GM23338 (cell line): ENCODE data around the gene SGMS2. TPM values are rescaled to one million over a fixed set of nuclear protein-coding genes. Genes with fewer than 3 reads are reported as not detected.

Experiments
- ATAC-seq: fragments of 200-7000 bp; cut with Tn5 transposase; 3 replicates; pipeline ENCODE4 v1.9.1; 2020
- DNase-seq: peaks from one replicate; pipeline ENCODE4 v3.0.0-alpha.2; 2015; ENCODE audit warnings: low spot score
- H2AFZ ChIP-seq: fragments of 200-600 bp; sonication (generic); 2 replicates; pipeline ENCODE4 v1.8.0; 2016; ENCODE audit warnings: antibody characterized with exemption, mild to moderate bottlenecking, moderate library complexity
- H3F3A ChIP-seq: fragments of 200-600 bp; sonication (generic); replicated peaks from 2 replicates; pipeline ENCODE4 v1.8.0; 2017; ENCODE audit warnings: antibody characterized with exemption, mixed run types, low read depth
- H3K27ac ChIP-seq: fragments of 200-600 bp; sonication (generic); 2 replicates; pipeline ENCODE4 v1.6.1; 2016; ENCODE audit warnings: low read depth
- H3K27me3 ChIP-seq: fragments of 200-600 bp; sonication (generic); 2 replicates; pipeline ENCODE4 v1.8.0; 2016; ENCODE audit warnings: mild to moderate bottlenecking, mixed run types, moderate library complexity; ENCODE audit not compliant: insufficient read depth
- H3K36me3 ChIP-seq: fragments of 200-600 bp; sonication (generic); 2 replicates; pipeline ENCODE4 v1.8.0; 2016; ENCODE audit warnings: mild to moderate bottlenecking; ENCODE audit not compliant: insufficient read depth
- H3K4me1 ChIP-seq: fragments of 200-600 bp; sonication (generic); 2 replicates; pipeline ENCODE4 v1.8.0; 2016; ENCODE audit warnings: mild to moderate bottlenecking, moderate library complexity; ENCODE audit not compliant: insufficient read depth
- H3K4me2 ChIP-seq: fragments of 200-600 bp; sonication (generic); 2 replicates; pipeline ENCODE4 v1.7.1; 2017; ENCODE audit warnings: mixed run types
- H3K4me3 ChIP-seq: fragments of 200-600 bp; sonication (generic); 2 replicates; pipeline ENCODE4 v1.6.1; 2016; ENCODE audit warnings: mixed run types
- H3K79me2 ChIP-seq: fragments of 200-600 bp; sonication (generic); replicated peaks from 2 replicates; pipeline ENCODE4 v1.8.0; 2017; ENCODE audit warnings: mild to moderate bottlenecking; ENCODE audit not compliant: insufficient read depth
- H3K9me2 ChIP-seq: fragments of 200-600 bp; sonication (generic); 2 replicates; pipeline ENCODE4 v1.8.0; 2017; ENCODE audit not compliant: insufficient read depth
- H4K20me1 ChIP-seq: fragments of 200-600 bp; sonication (generic); replicated peaks from 2 replicates; pipeline ENCODE4 v1.8.0; 2017; ENCODE audit warnings: mild to moderate bottlenecking; ENCODE audit not compliant: insufficient read depth
- H3K27ac Mint-ChIP-seq: 2 replicates; pipeline ENCODE4 v1.8.0; 2020; ENCODE audit warnings: inconsistent platforms, mild to moderate bottlenecking, moderate library complexity, mixed read lengths
- H3K27me3 Mint-ChIP-seq: 3 replicates; pipeline ENCODE4 v1.8.0; 2022; ENCODE audit warnings: low read depth, mild to moderate bottlenecking, moderate library complexity, mixed read lengths, inconsistent platforms; ENCODE audit not compliant: insufficient read depth, poor library complexity
- H3K36me3 Mint-ChIP-seq: 3 replicates; pipeline ENCODE4 v1.8.0; 2021; ENCODE audit warnings: low read depth, mild to moderate bottlenecking, inconsistent platforms, moderate library complexity, mixed read lengths
- H3K4me1 Mint-ChIP-seq: 3 replicates; pipeline ENCODE4 v1.8.0; 2020; ENCODE audit warnings: mild to moderate bottlenecking, inconsistent platforms, mixed read lengths
- H3K4me3 Mint-ChIP-seq: 3 replicates; pipeline ENCODE4 v1.8.0; 2021; ENCODE audit warnings: moderate library complexity, mild to moderate bottlenecking, inconsistent platforms, mixed read lengths
- H3K9me3 Mint-ChIP-seq: 3 replicates; pipeline ENCODE4 v1.8.0; 2020; ENCODE audit warnings: moderate library complexity, mild to moderate bottlenecking, inconsistent platforms, mixed read lengths
- CREB1 ChIP-seq: fragments of 250-450 bp; sonication (Bioruptor Pico); IDR thresholded peaks from 2 replicates; pipeline ENCODE4 v1.5.0; 2020; ENCODE audit warnings: low read depth, mild to moderate bottlenecking, moderate library complexity
- EZH2phosphoT487 ChIP-seq: fragments of 200-600 bp; sonication (generic); IDR thresholded peaks from one replicate; pipeline ENCODE4 v1.8.1; 2018; ENCODE audit warnings: antibody characterized with exemption; ENCODE audit not compliant: unreplicated experiment
- JUNB ChIP-seq: IDR thresholded peaks from one replicate; pipeline ENCODE4 v1.6.1; 2016; ENCODE audit warnings: antibody characterized with exemption; ENCODE audit not compliant: unreplicated experiment
- NANOG ChIP-seq: IDR thresholded peaks from 2 replicates; pipeline ENCODE4 v1.6.1; 2016; ENCODE audit warnings: antibody characterized with exemption, borderline replicate concordance
- POLR2AphosphoS5 ChIP-seq: IDR thresholded peaks from 2 replicates; pipeline ENCODE4 v1.6.1; 2016; ENCODE audit warnings: antibody characterized with exemption, low read depth
- STAT1 ChIP-seq: IDR thresholded peaks from one replicate; pipeline ENCODE4 v1.6.1; 2016; ENCODE audit warnings: antibody characterized with exemption; ENCODE audit not compliant: unreplicated experiment
- ZNF331 ChIP-seq: fragments of 250-450 bp; sonication (Bioruptor Pico); IDR thresholded peaks from 2 replicates; pipeline ENCODE4 v1.5.0; 2020; ENCODE audit warnings: low read depth, mild to moderate bottlenecking, moderate library complexity
- polyA plus RNA-seq: library from polyadenylated mRNA; unstranded; fragments of >200 nt; fragmentation: Nextera tagmentation; extraction: Ambion mirVana; gene quantifications from 2 replicates; pipeline ENCODE4 v1.2.1, GENCODE V29; 2016
- total RNA-seq: library from RNA; depleted of rRNA; stranded (reverse); fragments of >200 nt; shearing (Covaris generic); gene quantifications from 2 replicates; pipeline ENCODE4 v1.2.3, GENCODE V29; 2014
- TF ChIP-seq, protein P1 (sequence below): fragments of 250-450 bp; sonication (Bioruptor Pico); IDR thresholded peaks from 2 replicates; pipeline ENCODE4 v1.5.0; 2020; ENCODE audit warnings: mild to moderate bottlenecking, moderate library complexity
- TF ChIP-seq, protein P2 (sequence below): IDR thresholded peaks from 2 replicates; pipeline ENCODE4 v1.6.1; 2016; ENCODE audit warnings: antibody characterized with exemption
- TF ChIP-seq, protein P3 (sequence below): IDR thresholded peaks from one replicate; pipeline ENCODE4 v1.6.1; 2018; ENCODE audit warnings: antibody characterized with exemption; ENCODE audit not compliant: unreplicated experiment

Gene SGMS2
- total and polyA plus RNA-seq, 2 experiments from 2014 or later = 0.35 to 1.1 TPM

DNA sequence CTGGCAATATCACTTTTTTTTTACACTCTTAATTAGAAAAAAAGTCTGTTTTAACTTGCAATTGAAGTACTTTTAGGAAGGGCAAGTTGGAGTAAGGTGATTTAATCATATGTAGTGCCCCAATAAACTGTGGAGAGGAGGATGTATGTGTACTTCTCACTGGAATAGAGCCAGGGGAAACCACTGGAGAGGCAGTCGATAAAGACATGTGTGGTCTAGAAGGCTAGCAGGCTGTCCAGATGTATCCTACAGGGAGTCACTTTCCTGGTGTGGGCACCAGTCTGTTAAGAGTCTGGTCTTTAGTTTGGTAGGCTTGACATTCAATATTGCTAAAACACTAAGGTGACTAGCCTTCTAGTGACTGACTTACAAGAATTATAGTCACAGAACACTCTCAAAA is 9.6 kb upstream of the SGMS2 start:
- no peak overlapping the region for H3K27ac Mint-ChIP-seq

DNA sequence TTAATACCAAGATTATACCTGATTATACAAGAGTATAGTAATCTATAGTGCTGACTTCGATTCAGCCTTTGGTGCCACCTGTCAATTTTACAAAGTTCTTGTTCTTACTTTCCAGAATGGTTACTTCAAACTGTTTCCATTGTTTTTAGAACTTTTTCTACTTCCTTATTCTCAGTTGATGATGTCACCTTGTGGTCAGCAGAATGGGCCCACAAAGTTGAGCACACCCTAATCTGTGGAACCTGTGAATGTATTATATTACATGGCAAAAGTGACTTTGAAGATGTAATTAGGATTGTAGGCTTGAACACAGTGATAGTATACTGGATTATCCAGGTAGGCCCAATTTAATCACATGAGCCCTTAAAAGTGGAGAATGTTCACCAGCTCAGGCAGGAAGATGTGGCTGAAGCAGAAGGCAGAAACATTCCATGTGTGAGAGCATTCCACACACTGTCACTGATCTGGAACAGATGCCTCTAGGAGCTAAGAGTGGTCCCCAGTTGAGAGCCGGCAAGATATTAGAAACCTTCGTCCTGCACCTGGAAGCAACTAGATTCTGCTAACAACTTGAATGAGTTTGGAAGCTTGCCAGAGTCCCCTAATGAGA is 6.3 kb upstream of the SGMS2 start:
- peaks cover 52% of the 10 kb centered on the region for H3K27me3 Mint-ChIP-seq
- H3K36me3 Mint-ChIP-seq = no peaks in the 10 kb centered on the region
- no peaks in the 10 kb centered on the region; the same call in 1 of the 2 replicates for H3K4me1 ChIP-seq
- DNase-seq (no peak), ATAC-seq (no peak)
- no peaks in the 10 kb centered on the region for H3K36me3 ChIP-seq
- H3K4me2 ChIP-seq = no peak overlapping the region
- no peak overlapping the region for H3K27ac Mint-ChIP-seq
- no peaks in the 10 kb centered on the region for H3K9me2 ChIP-seq
- no peaks in the 10 kb centered on the region; the same call in 1 of the 2 replicates for H4K20me1 ChIP-seq
- no peak overlapping the region for H3K27ac ChIP-seq
- no peaks in the 10 kb centered on the region for H3K79me2 ChIP-seq
- H2AFZ ChIP-seq = no peak overlapping the region
- no peak overlapping the region for H3K4me3 ChIP-seq
- H3K9me3 Mint-ChIP-seq = no peaks in the 10 kb centered on the region; the same call in 2 of the 3 replicates
- no peak overlapping the region for H3K4me3 Mint-ChIP-seq
- no peaks in the 10 kb centered on the region for H3K4me1 Mint-ChIP-seq
- H3F3A ChIP-seq = no peaks in the 10 kb centered on the region
- H3K27me3 ChIP-seq = peaks cover 67% of the 10 kb centered on the region
- TF ChIP-seq NANOG (no peak), CREB1 (no peak), JUNB (no peak)
- TF ChIP-seq, protein P1, sequence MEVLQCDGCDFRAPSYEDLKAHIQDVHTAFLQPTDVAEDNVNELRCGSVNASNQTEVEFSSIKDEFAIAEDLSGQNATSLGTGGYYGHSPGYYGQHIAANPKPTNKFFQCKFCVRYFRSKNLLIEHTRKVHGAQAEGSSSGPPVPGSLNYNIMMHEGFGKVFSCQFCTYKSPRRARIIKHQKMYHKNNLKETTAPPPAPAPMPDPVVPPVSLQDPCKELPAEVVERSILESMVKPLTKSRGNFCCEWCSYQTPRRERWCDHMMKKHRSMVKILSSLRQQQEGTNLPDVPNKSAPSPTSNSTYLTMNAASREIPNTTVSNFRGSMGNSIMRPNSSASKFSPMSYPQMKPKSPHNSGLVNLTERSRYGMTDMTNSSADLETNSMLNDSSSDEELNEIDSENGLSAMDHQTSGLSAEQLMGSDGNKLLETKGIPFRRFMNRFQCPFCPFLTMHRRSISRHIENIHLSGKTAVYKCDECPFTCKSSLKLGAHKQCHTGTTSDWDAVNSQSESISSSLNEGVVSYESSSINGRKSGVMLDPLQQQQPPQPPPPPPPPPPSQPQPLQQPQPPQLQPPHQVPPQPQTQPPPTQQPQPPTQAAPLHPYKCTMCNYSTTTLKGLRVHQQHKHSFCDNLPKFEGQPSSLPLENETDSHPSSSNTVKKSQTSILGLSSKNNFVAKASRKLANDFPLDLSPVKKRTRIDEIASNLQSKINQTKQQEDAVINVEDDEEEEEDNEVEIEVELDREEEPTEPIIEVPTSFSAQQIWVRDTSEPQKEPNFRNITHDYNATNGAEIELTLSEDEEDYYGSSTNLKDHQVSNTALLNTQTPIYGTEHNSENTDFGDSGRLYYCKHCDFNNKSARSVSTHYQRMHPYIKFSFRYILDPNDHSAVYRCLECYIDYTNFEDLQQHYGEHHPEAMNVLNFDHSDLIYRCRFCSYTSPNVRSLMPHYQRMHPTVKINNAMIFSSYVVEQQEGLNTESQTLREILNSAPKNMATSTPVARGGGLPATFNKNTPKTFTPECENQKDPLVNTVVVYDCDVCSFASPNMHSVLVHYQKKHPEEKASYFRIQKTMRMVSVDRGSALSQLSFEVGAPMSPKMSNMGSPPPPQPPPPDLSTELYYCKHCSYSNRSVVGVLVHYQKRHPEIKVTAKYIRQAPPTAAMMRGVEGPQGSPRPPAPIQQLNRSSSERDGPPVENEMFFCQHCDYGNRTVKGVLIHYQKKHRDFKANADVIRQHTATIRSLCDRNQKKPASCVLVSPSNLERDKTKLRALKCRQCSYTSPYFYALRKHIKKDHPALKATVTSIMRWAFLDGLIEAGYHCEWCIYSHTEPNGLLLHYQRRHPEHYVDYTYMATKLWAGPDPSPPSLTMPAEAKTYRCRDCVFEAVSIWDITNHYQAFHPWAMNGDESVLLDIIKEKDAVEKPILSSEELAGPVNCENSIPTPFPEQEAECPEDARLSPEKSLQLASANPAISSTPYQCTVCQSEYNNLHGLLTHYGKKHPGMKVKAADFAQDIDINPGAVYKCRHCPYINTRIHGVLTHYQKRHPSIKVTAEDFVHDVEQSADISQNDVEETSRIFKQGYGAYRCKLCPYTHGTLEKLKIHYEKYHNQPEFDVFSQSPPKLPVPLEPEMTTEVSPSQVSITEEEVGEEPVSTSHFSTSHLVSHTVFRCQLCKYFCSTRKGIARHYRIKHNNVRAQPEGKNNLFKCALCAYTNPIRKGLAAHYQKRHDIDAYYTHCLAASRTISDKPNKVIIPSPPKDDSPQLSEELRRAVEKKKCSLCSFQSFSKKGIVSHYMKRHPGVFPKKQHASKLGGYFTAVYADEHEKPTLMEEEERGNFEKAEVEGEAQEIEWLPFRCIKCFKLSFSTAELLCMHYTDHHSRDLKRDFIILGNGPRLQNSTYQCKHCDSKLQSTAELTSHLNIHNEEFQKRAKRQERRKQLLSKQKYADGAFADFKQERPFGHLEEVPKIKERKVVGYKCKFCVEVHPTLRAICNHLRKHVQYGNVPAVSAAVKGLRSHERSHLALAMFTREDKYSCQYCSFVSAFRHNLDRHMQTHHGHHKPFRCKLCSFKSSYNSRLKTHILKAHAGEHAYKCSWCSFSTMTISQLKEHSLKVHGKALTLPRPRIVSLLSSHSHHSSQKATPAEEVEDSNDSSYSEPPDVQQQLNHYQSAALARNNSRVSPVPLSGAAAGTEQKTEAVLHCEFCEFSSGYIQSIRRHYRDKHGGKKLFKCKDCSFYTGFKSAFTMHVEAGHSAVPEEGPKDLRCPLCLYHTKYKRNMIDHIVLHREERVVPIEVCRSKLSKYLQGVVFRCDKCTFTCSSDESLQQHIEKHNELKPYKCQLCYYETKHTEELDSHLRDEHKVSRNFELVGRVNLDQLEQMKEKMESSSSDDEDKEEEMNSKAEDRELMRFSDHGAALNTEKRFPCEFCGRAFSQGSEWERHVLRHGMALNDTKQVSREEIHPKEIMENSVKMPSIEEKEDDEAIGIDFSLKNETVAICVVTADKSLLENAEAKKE (CRISPR knock-in tag) = no peak

More for the DNA sequence above, 9.6 kb upstream of the SGMS2 start:
- H3K9me2 ChIP-seq = 0 out of 2 replicates have a peak, but pooled peaks cover 2% of the 10 kb centered on the region
- no peaks in the 10 kb centered on the region; the same call in 2 of the 3 replicates for H3K9me3 Mint-ChIP-seq
- H2AFZ ChIP-seq = no peak overlapping the region
- H3K4me3 Mint-ChIP-seq = no peak overlapping the region
- H3F3A ChIP-seq = no peaks in the 10 kb centered on the region
- H3K36me3 Mint-ChIP-seq = no peaks in the 10 kb centered on the region
- no peak overlapping the region for H3K4me2 ChIP-seq
- no peaks in the 10 kb centered on the region for H3K36me3 ChIP-seq
- H3K27me3 ChIP-seq = peaks cover 35% of the 10 kb centered on the region
- TF ChIP-seq, protein P2, sequence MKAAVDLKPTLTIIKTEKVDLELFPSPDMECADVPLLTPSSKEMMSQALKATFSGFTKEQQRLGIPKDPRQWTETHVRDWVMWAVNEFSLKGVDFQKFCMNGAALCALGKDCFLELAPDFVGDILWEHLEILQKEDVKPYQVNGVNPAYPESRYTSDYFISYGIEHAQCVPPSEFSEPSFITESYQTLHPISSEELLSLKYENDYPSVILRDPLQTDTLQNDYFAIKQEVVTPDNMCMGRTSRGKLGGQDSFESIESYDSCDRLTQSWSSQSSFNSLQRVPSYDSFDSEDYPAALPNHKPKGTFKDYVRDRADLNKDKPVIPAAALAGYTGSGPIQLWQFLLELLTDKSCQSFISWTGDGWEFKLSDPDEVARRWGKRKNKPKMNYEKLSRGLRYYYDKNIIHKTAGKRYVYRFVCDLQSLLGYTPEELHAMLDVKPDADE = no peak
- TF ChIP-seq NANOG = no peak
- no peak for TF ChIP-seq EZH2phosphoT487
- TF ChIP-seq STAT1 = no peak
- no peak for TF ChIP-seq JUNB
- no peak for TF ChIP-seq ZNF331 (CRISPR knock-in tag)
- TF ChIP-seq POLR2AphosphoS5 = no peak
- TF ChIP-seq, protein P3, sequence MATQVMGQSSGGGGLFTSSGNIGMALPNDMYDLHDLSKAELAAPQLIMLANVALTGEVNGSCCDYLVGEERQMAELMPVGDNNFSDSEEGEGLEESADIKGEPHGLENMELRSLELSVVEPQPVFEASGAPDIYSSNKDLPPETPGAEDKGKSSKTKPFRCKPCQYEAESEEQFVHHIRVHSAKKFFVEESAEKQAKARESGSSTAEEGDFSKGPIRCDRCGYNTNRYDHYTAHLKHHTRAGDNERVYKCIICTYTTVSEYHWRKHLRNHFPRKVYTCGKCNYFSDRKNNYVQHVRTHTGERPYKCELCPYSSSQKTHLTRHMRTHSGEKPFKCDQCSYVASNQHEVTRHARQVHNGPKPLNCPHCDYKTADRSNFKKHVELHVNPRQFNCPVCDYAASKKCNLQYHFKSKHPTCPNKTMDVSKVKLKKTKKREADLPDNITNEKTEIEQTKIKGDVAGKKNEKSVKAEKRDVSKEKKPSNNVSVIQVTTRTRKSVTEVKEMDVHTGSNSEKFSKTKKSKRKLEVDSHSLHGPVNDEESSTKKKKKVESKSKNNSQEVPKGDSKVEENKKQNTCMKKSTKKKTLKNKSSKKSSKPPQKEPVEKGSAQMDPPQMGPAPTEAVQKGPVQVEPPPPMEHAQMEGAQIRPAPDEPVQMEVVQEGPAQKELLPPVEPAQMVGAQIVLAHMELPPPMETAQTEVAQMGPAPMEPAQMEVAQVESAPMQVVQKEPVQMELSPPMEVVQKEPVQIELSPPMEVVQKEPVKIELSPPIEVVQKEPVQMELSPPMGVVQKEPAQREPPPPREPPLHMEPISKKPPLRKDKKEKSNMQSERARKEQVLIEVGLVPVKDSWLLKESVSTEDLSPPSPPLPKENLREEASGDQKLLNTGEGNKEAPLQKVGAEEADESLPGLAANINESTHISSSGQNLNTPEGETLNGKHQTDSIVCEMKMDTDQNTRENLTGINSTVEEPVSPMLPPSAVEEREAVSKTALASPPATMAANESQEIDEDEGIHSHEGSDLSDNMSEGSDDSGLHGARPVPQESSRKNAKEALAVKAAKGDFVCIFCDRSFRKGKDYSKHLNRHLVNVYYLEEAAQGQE = no peak
- no peak overlapping the region for H3K27ac ChIP-seq
- no peak for ATAC-seq
- no peak for DNase-seq
- no peaks in the 10 kb centered on the region for H3K79me2 ChIP-seq
- no peaks in the 10 kb centered on the region for H3K4me1 ChIP-seq
- H4K20me1 ChIP-seq = no peaks in the 10 kb centered on the region
- H3K4me1 Mint-ChIP-seq = no peaks in the 10 kb centered on the region
- H3K27me3 Mint-ChIP-seq = peaks cover 21% of the 10 kb centered on the region
- no peak overlapping the region for H3K4me3 ChIP-seq
